HCT116 (cell line): ENCODE measurements around the gene IGSF21. TPM values are rescaled to one million over a fixed set of nuclear protein-coding genes. Genes with fewer than 3 reads are reported as not detected.

Source experiments
- ATAC-seq: fragments of 200-7000 bp; cut with Tn5 transposase; 2 replicates; pipeline ENCODE4 v1.9.1; 2020; ENCODE audit warnings: mild to moderate bottlenecking, moderate library complexity
- BruUV-seq: library from RNA; stranded (reverse); fragments of 400-500 nt; replicated peaks from 2 replicates; lab custom pipeline; 2021; lab: Mats Ljungman, UMichigan
- CTCF ChIA-PET: fragments of 300-600 bp; sonication (Branson Sonifier 250); formaldehyde crosslinking; loops from one replicate; lab custom pipeline; 2021; ENCODE audit warnings: antibody characterized with exemption; lab: Charles Lee
- POLR2A ChIA-PET: fragments of 300-600, 350-600 bp; sonication (Branson Sonifier 250); formaldehyde crosslinking; loops from one replicate; lab custom pipeline; 2021; ENCODE audit warnings: antibody characterized with exemption; lab: Charles Lee
- RAD21 ChIA-PET, 2 experiments: fragments of 300-600 bp; sonication (Branson Sonifier 250); formaldehyde crosslinking; loops; one replicate each; lab custom pipeline; 2023; ENCODE audit warnings: low total read pairs in 2 of 2; ENCODE audit not compliant: uncharacterized antibody in 2 of 2, unreplicated experiment in 2 of 2, low non-redundant PET in 1 of 2; lab: Charles Lee
- DNase-seq: peaks from one replicate; pipeline ENCODE4 v3.0.0-alpha.2; 2010; ENCODE audit warnings: low read depth, low spot score
- H2AFZ ChIP-seq: fragments of 200-600 bp; shearing (Covaris generic), sonication (generic); 2 replicates; pipeline ENCODE4 v1.6.1; 2017; ENCODE audit warnings: low read depth, mixed run types, mixed read lengths, antibody characterized with exemption, low read length; ENCODE audit not compliant: poor library complexity, severe bottlenecking
- H3K27ac ChIP-seq: 2 replicates; pipeline ENCODE4 v1.5.1; 2012; ENCODE audit warnings: low read depth, low read length
- H3K27me3 ChIP-seq: fragments of 200-600 bp; sonication (generic); 2 replicates; pipeline ENCODE4 v1.6.1; 2016; ENCODE audit warnings: mixed run types, low read length, mixed read lengths; ENCODE audit not compliant: insufficient read depth
- H3K36me3 ChIP-seq, 2 experiments: fragments of 200-500 bp in 1 of 2; fragments of 200-600 bp in 1 of 2; sonication (Bioruptor generic) in 1 of 2; sonication (generic) in 1 of 2; 2 replicates each; pipeline versions ENCODE4 v1.5.1 to v1.6.1; 2014 to 2016; ENCODE audit warnings: low read length in 2 of 2, inconsistent platforms in 1 of 2, mixed read lengths in 1 of 2, mixed run types in 1 of 2; ENCODE audit not compliant: insufficient read depth in 2 of 2, control insufficient read depth in 1 of 2
- H3K4me1 ChIP-seq, 2 experiments: fragments of 200-600 bp in 1 of 2; sonication (generic) in 1 of 2; 2 replicates each; pipeline versions ENCODE4 v1.5.1 to v1.6.1; 2012 to 2017; ENCODE audit warnings: low read length in 2 of 2, inconsistent platforms in 1 of 2, mild to moderate bottlenecking in 1 of 2, mixed read lengths in 1 of 2, mixed run types in 1 of 2, moderate library complexity in 1 of 2; ENCODE audit not compliant: insufficient read depth in 2 of 2, control insufficient read depth in 1 of 2
- H3K4me2 ChIP-seq: fragments of 200-600 bp; sonication (generic); 2 replicates; pipeline ENCODE4 v1.6.1; 2017; ENCODE audit warnings: mixed run types, low read length, mixed read lengths
- H3K4me3 ChIP-seq, 2 experiments: fragments of 200-600 bp in 1 of 2; sonication (generic) in 1 of 2; replicated peaks in 1 of 2; 2 replicates each; pipeline ENCODE4 v1.5.1; 2011 to 2016; ENCODE audit warnings: low read length in 2 of 2, control low read depth in 1 of 2, low read depth in 1 of 2, mild to moderate bottlenecking in 1 of 2, mixed read lengths in 1 of 2, mixed run types in 1 of 2
- H3K79me2 ChIP-seq: fragments of 200-600 bp; sonication (generic); 2 replicates; pipeline ENCODE4 v1.6.1; 2017; ENCODE audit warnings: mild to moderate bottlenecking, mixed run types, low read length, moderate library complexity, mixed read lengths; ENCODE audit not compliant: insufficient read depth
- H3K9ac ChIP-seq: fragments of 200-600 bp; sonication (generic); 2 replicates; pipeline ENCODE4 v1.6.1; 2016; ENCODE audit warnings: low read length, mixed read lengths
- H3K9me2 ChIP-seq: fragments of 200-600 bp; sonication (generic), shearing (Covaris generic); 2 replicates; pipeline ENCODE4 v1.6.1; 2017; ENCODE audit warnings: mixed run types, mild to moderate bottlenecking, moderate library complexity; ENCODE audit not compliant: insufficient read depth
- H3K9me3 ChIP-seq, 2 experiments: fragments of 200-500 bp in 1 of 2; fragments of 200-600 bp in 1 of 2; sonication (Bioruptor generic) in 1 of 2; sonication (generic) in 1 of 2; 2 replicates each; pipeline ENCODE4 v1.6.1; 2014 to 2017; ENCODE audit warnings: low read length in 2 of 2, mixed read lengths in 2 of 2, inconsistent platforms in 1 of 2, low read depth in 1 of 2, mild to moderate bottlenecking in 1 of 2, mixed run types in 1 of 2, moderate library complexity in 1 of 2; ENCODE audit not compliant: control insufficient read depth in 1 of 2, insufficient read depth in 1 of 2
- H4K20me1 ChIP-seq: fragments of 200-600 bp; sonication (generic), shearing (Covaris generic); 2 replicates; pipeline ENCODE4 v1.6.1; 2017; ENCODE audit warnings: mixed run types, mild to moderate bottlenecking, moderate library complexity; ENCODE audit not compliant: insufficient read depth
- ATF3 ChIP-seq: IDR thresholded peaks from 2 replicates; pipeline ENCODE4 v1.6.1; 2012
- CBX3 ChIP-seq: IDR thresholded peaks from 2 replicates; pipeline ENCODE4 v1.6.1; 2012; ENCODE audit warnings: low read depth
- CTCF ChIP-seq, 3 experiments: fragments of 200-600 bp in 1 of 3; sonication (generic) in 1 of 3; IDR thresholded peaks in 2 of 3; conservative IDR thresholded peaks in 1 of 3; 2 replicates each; pipeline ENCODE4 v1.5.1; 2012 to 2017; ENCODE audit warnings: low read depth in 2 of 3, low read length in 2 of 3, antibody characterized with exemption in 1 of 3, borderline replicate concordance in 1 of 3, control low read depth in 1 of 3, mild to moderate bottlenecking in 1 of 3, mixed read lengths in 1 of 3, mixed run types in 1 of 3, moderate library complexity in 1 of 3; ENCODE audit not compliant: insufficient read depth in 1 of 3
- ELF1 ChIP-seq: IDR thresholded peaks from 2 replicates; pipeline ENCODE4 v1.6.1; 2012; ENCODE audit warnings: low read depth, borderline replicate concordance
- EZH2phosphoT487 ChIP-seq: fragments of 200-600 bp; IDR thresholded peaks from 2 replicates; pipeline ENCODE4 v1.6.1; 2018; ENCODE audit warnings: antibody characterized with exemption, borderline replicate concordance
- FOSL1 ChIP-seq: IDR thresholded peaks from 2 replicates; pipeline ENCODE4 v1.6.1; 2012; ENCODE audit warnings: low read depth
- MAX ChIP-seq: IDR thresholded peaks from 2 replicates; pipeline ENCODE4 v1.6.1; 2012
- POLR2A ChIP-seq: IDR thresholded peaks from 2 replicates; pipeline ENCODE4 v1.7.0; 2011; ENCODE audit warnings: borderline replicate concordance; ENCODE audit not compliant: insufficient read depth, insufficient read length; ENCODE audit errors: extremely low read depth
- POLR2AphosphoS5 ChIP-seq: IDR thresholded peaks from 2 replicates; pipeline ENCODE4 v1.6.1; 2011; ENCODE audit warnings: mild to moderate bottlenecking, low read depth, low read length, moderate library complexity
- RAD21 ChIP-seq: IDR thresholded peaks from 2 replicates; pipeline ENCODE4 v1.6.1; 2012; ENCODE audit warnings: low read depth, mild to moderate bottlenecking
- SIN3A ChIP-seq: IDR thresholded peaks from 2 replicates; pipeline ENCODE4 v1.6.1; 2012; ENCODE audit warnings: low read depth
- SP1 ChIP-seq: IDR thresholded peaks from 2 replicates; pipeline ENCODE4 v1.6.1; 2012; ENCODE audit warnings: low read depth
- SRF ChIP-seq: IDR thresholded peaks from 2 replicates; pipeline ENCODE4 v1.6.1; 2012; ENCODE audit warnings: low read depth
- YY1 ChIP-seq: IDR thresholded peaks from 2 replicates; pipeline ENCODE4 v1.6.1; 2011; ENCODE audit warnings: low read length, low read depth, moderate library complexity, mild to moderate bottlenecking; ENCODE audit not compliant: insufficient replicate concordance; ENCODE audit errors: extremely low read depth
- ZBTB33 ChIP-seq: IDR thresholded peaks from 2 replicates; pipeline ENCODE4 v1.6.1; 2011; ENCODE audit warnings: mild to moderate bottlenecking, low read length, moderate library complexity; ENCODE audit not compliant: insufficient replicate concordance; ENCODE audit errors: extremely low read depth
- ZFX ChIP-seq: fragments of 450-650 bp; IDR thresholded peaks from 2 replicates; pipeline ENCODE4 v1.6.1; 2017
- intact Hi-C: fragments of 100-400 bp; cut with micrococcal nuclease; formaldehyde crosslinking; loops from 2 replicates; pipeline ENCODE4 v1.10.0; 2022
- total RNA-seq: library from RNA; stranded (reverse); gene quantifications from one replicate; pipeline ENCODE4 v1.2.1, GENCODE V29; 2021; ENCODE audit not compliant: unreplicated experiment

The IGSF21 gene
- total RNA-seq, 1 experiment from 2014 or later: not detected

- ATAC-seq (no peak), DNase-seq (no peak)
- Histone ChIP-seq H3K36me3 (no peaks in the 10 kb centered on the region), H3K27me3 (peaks cover 16% of the 10 kb centered on the region), H3K27ac (no peak overlapping the region), H2AFZ (no peak overlapping the region), H3K4me1 (no peaks in the 10 kb centered on the region), H3K79me2 (no peaks in the 10 kb centered on the region), H3K9me3 (0 out of 4 replicates have a peak, but pooled peaks cover 0 to 4% of the 10 kb centered on the region in 2 experiments), H3K9me2 (no peaks in the 10 kb centered on the region), H3K9ac (no peak overlapping the region), H3K4me2 (no peak overlapping the region), H4K20me1 (no peaks in the 10 kb centered on the region), H3K4me3 (no peak overlapping the region)
- RAD21 ChIA-PET: no interaction called here
- POLR2A ChIA-PET: no interaction called here
- intact Hi-C loops: no loop called here
- no TSS peak for BruUV-seq
- TF ChIP-seq ZBTB33: no peak
- TF ChIP-seq EZH2phosphoT487: no peak
- no peak for TF ChIP-seq POLR2AphosphoS5
- TF ChIP-seq POLR2A: no peak
- TF ChIP-seq SP1: no peak
- no peak for TF ChIP-seq MAX
- TF ChIP-seq ATF3: no peak
- TF ChIP-seq SRF: no peak
- CTCF ChIA-PET: no interaction called here
These were observed 276.9 kb downstream of the IGSF21 start for GRCh38 chr1:18384471-18384870.

GRCh38 chr1:18385239-18385790 lies 277.7 kb downstream of the IGSF21 start:
- no peaks in the 10 kb centered on the region for H3K9me2 ChIP-seq
- no peaks in the 10 kb centered on the region for H3K79me2 ChIP-seq
- H4K20me1 ChIP-seq: no peaks in the 10 kb centered on the region
- H3K27me3 ChIP-seq: peaks cover 16% of the 10 kb centered on the region
- DNase-seq (no peak), ATAC-seq (no peak)
- CTCF ChIA-PET: no interaction called here
- H3K4me1 ChIP-seq: no peaks in the 10 kb centered on the region
- no peak overlapping the region for H3K4me3 ChIP-seq
- H3K9ac ChIP-seq: no peak overlapping the region
- RAD21 ChIA-PET: no interaction called here
- BruUV-seq: no TSS peak
- POLR2A ChIA-PET: no interaction called here
- H3K27ac ChIP-seq: no peak overlapping the region
- H3K9me3 ChIP-seq: no peaks in the 10 kb centered on the region
- H3K36me3 ChIP-seq: no peaks in the 10 kb centered on the region
- no peak overlapping the region for H3K4me2 ChIP-seq
- no peak overlapping the region for H2AFZ ChIP-seq
- intact Hi-C loops: no loop called here
- TF ChIP-seq POLR2A: no peak
- TF ChIP-seq CBX3: no peak
- TF ChIP-seq SRF: no peak
- TF ChIP-seq FOSL1: no peak
- TF ChIP-seq YY1: no peak
- TF ChIP-seq CTCF (IDR thresholded peaks at IDR 0.05 in 2 of 3, conservative IDR thresholded peaks at IDR 0.05 in 1 of 3; ENCODE audit: borderline replicate concordance in 1 of 3, insufficient read depth in 1 of 3, low read depth in 2 of 3, low read length in 2 of 3): no peak
- TF ChIP-seq ATF3: no peak
- no peak for TF ChIP-seq RAD21
- no peak for TF ChIP-seq SIN3A
- TF ChIP-seq ZFX: no peak
- TF ChIP-seq POLR2AphosphoS5: no peak
- TF ChIP-seq ELF1: no peak
